GM13976 (cell line): ENCODE data around the gene UTS2B.

Source experiments
- DNase-seq: peaks from one replicate; pipeline ENCODE4 v3.0.0; 2012; ENCODE audit warnings: low spot score
- CTCF ChIP-seq: IDR thresholded peaks from 2 replicates; pipeline ENCODE4 v1.5.1; 2012; ENCODE audit warnings: borderline replicate concordance, mild to moderate bottlenecking; ENCODE audit not compliant: insufficient read depth; ENCODE audit errors: extremely low read depth, missing control alignments, control extremely low read depth
- in situ Hi-C: fragments of 300-500 bp; cut with MboI; formaldehyde crosslinking; loops from one replicate; pipeline ENCODE4 v1.12.0; 2022; ENCODE audit warnings: low sequenced_read_pairs, mixed read lengths, inconsistent platforms; ENCODE audit not compliant: unreplicated experiment

The UTS2B gene

GRCh38 chr3:191262650-191263049 lies 67.7 kb downstream of the UTS2B start:
- in situ Hi-C loops: no loop called here
- peak; percentile 31 for DNase-seq
- no peak for TF ChIP-seq CTCF

- in situ Hi-C loops: no loop called here
- DNase-seq: no peak
- no peak for TF ChIP-seq CTCF
Measured at GRCh38 chr3:191261304-191261638, 69.1 kb downstream of the UTS2B start.

GRCh38 chr3:191260431-191261303 lies 69.7 kb downstream of the UTS2B start:
- TF ChIP-seq CTCF: no peak
- in situ Hi-C loops: no loop called here
- no peak for DNase-seq

GRCh38 chr3:191259486-191259885 lies 70.8 kb downstream of the UTS2B start:
- DNase-seq: no peak
- TF ChIP-seq CTCF: no peak
- in situ Hi-C loops: no loop called here

GRCh38 chr3:191257286-191257685 lies 73.0 kb downstream of the UTS2B start:
- in situ Hi-C loops: no loop called here
- DNase-seq: no peak
- TF ChIP-seq CTCF: no peak

GRCh38 chr3:191256405-191256804 lies 73.9 kb downstream of the UTS2B start:
- TF ChIP-seq CTCF: no peak
- DNase-seq: no peak
- in situ Hi-C loops: no loop called here
